Caki2 (cell line): ENCODE results near the gene RBBP6. TPM values are rescaled to one million over a fixed set of nuclear protein-coding genes. Genes with fewer than 3 reads are reported as not detected.

Experiments
- DNase-seq: peaks from one replicate; pipeline ENCODE4 v3.0.0-alpha.2; 2015; ENCODE audit warnings: low read depth
- in situ Hi-C: cut with HindIII; loops from 2 replicates; pipeline ENCODE4 v1.10.0; 2016; ENCODE audit warnings: low sequenced_read_pairs, low pct_unique_long_range_greater_than_20kb, mixed read lengths
- total RNA-seq: library from RNA; depleted of rRNA; stranded (reverse); fragments of >200 nt; shearing (Covaris generic); gene quantifications from 2 replicates; pipeline ENCODE4 v1.2.3, GENCODE V29; 2014; ENCODE audit warnings: low replicate concordance

RBBP6 gene
- total RNA-seq, 1 experiment from 2014 or later: 14.6 TPM

- no peak for DNase-seq
- in situ Hi-C loops: no loop called here
Measured at GRCh38 chr16:24518498-24518897, 20.9 kb upstream of the RBBP6 start.

GRCh38 chr16:24520983-24521382, 18.4 kb upstream of the RBBP6 start:
- DNase-seq: no peak
- in situ Hi-C loops: no loop called here

GRCh38 chr16:24522751-24523150, 16.6 kb upstream of the RBBP6 start:
- no peak for DNase-seq
- in situ Hi-C loops: no loop called here

GRCh38 chr16:24523569-24523968, 15.8 kb upstream of the RBBP6 start:
- in situ Hi-C loops: no loop called here
- no peak for DNase-seq

- in situ Hi-C loops: no loop called here
- DNase-seq: no peak
Measured at GRCh38 chr16:24524855-24525677, 14.3 kb upstream of the RBBP6 start.

GRCh38 chr16:24525970-24526559, 13.3 kb upstream of the RBBP6 start:
- DNase-seq: peak; percentile 81
- in situ Hi-C loops: no loop called here

GRCh38 chr16:24526701-24527495, 12.5 kb upstream of the RBBP6 start:
- in situ Hi-C loops: no loop called here
- no peak for DNase-seq

- DNase-seq: no peak
- in situ Hi-C loops: no loop called here
Measured at GRCh38 chr16:24531166-24531565, 8.2 kb upstream of the RBBP6 start.

GRCh38 chr16:24534620-24535019, 4.7 kb upstream of the RBBP6 start:
- no peak for DNase-seq
- in situ Hi-C loops: no loop called here

GRCh38 chr16:24535827-24536226, 3.5 kb upstream of the RBBP6 start:
- in situ Hi-C loops: no loop called here
- DNase-seq: no peak

GRCh38 chr16:24536671-24537070, 2.7 kb upstream of the RBBP6 start:
- in situ Hi-C loops: no loop called here
- no peak for DNase-seq

GRCh38 chr16:24537474-24538337, 1.7 kb upstream of the RBBP6 start:
- DNase-seq: no peak
- in situ Hi-C loops: no loop called here

GRCh38 chr16:24538756-24539294, 541 bp upstream of the RBBP6 start:
- DNase-seq: no peak
- in situ Hi-C loops: no loop called here

GRCh38 chr16:24539850-24540601, 660 bp downstream of the RBBP6 start:
- in situ Hi-C loops: no loop called here
- DNase-seq: no peak

GRCh38 chr16:24540602-24541210, 1.3 kb downstream of the RBBP6 start:
- in situ Hi-C loops: no loop called here

GRCh38 chr16:24541233-24541933, 2.0 kb downstream of the RBBP6 start:
- no peak for DNase-seq
- in situ Hi-C loops: no loop called here

More at GRCh38 chr16:24540602-24541210, 1.3 kb downstream of the RBBP6 start:
- peak; percentile 36 for DNase-seq
